ENCODE results near the gene DPYD.

Gene DPYD

DNA sequence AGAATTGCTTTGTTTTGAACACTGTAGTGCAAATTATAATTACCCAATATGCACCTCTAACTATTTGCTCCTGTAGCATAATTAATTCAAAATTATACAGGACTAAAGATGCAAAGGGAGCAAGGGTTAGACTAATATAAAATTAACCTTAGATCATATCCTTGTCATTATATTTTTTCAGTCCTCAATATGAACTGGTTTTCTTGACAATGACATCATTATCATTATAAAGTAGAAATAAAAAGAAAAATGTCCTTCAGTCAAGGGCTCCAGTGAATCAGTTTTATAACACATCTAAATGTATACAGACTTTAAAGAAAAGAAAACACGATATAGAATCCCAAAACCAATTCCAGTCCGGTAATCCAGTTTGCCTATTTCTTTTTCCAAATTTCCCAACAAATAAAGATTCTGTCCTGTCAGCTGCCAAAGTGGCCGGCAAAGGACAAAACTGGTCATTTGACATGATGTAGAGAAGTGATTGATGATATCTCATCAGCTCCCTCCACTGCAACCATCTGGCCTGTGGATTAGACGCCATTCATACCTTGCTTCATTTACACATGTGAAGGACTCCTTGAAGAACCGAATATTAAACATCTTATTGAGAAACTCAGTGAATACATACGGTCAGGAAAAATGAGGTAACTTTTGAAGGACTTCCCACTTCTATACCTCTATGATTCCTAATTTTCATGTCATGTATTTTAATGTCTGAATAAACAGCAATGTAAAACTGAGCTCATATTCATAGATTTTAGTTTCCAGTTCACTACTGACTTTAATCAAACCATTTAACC, 15.5 kb downstream of the DPYD start:
- H3K27me3 ChIP-seq (replicated peaks; ENCODE audit: control insufficient read depth, insufficient read depth, low read length), result no peaks in the 10 kb centered on the region
- H3K36me3 ChIP-seq (ENCODE audit: control insufficient read depth, insufficient read depth, low read length), result no peaks in the 10 kb centered on the region
- no peak for DNase-seq (ENCODE audit: extremely low read depth, insufficient read length)
- TF ChIP-seq, protein P1, sequence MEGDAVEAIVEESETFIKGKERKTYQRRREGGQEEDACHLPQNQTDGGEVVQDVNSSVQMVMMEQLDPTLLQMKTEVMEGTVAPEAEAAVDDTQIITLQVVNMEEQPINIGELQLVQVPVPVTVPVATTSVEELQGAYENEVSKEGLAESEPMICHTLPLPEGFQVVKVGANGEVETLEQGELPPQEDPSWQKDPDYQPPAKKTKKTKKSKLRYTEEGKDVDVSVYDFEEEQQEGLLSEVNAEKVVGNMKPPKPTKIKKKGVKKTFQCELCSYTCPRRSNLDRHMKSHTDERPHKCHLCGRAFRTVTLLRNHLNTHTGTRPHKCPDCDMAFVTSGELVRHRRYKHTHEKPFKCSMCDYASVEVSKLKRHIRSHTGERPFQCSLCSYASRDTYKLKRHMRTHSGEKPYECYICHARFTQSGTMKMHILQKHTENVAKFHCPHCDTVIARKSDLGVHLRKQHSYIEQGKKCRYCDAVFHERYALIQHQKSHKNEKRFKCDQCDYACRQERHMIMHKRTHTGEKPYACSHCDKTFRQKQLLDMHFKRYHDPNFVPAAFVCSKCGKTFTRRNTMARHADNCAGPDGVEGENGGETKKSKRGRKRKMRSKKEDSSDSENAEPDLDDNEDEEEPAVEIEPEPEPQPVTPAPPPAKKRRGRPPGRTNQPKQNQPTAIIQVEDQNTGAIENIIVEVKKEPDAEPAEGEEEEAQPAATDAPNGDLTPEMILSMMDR (IDR thresholded peaks at IDR 0.05; ENCODE audit: insufficient read depth, low read length, poor library complexity, severe bottlenecking), result no peak
- no peak overlapping the region for H3K4me3 ChIP-seq (replicated peaks; ENCODE audit: low read depth, low read length)

DNA sequence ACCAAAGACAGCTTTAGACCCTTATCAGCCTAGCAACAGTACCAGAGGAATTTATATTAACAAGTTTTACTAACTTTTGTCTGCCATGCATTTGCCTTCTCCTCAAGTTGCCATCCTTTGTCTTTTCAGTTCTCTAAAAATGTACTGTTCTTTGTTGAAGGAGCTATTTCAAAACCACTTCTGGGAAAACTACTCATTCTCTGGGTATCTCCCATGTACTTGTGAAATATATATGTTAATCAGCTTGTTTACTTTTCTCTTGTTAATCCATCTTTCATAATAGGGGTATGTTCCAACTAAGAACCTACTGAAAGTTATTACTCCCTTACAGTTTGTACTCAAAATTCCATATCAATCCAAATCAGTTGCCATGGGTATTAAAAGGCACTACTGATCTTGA, 16.3 kb downstream of the DPYD start:
- DNase-seq (ENCODE audit: extremely low read depth, insufficient read length), result no peak
- TF ChIP-seq, protein P1 (IDR thresholded peaks at IDR 0.05; ENCODE audit: insufficient read depth, low read length, poor library complexity, severe bottlenecking), result no peak
- no peaks in the 10 kb centered on the region for H3K36me3 ChIP-seq (ENCODE audit: control insufficient read depth, insufficient read depth, low read length)
- no peaks in the 10 kb centered on the region for H3K27me3 ChIP-seq (replicated peaks; ENCODE audit: control insufficient read depth, insufficient read depth, low read length)
- no peak overlapping the region for H3K4me3 ChIP-seq (replicated peaks; ENCODE audit: low read depth, low read length)

DNA sequence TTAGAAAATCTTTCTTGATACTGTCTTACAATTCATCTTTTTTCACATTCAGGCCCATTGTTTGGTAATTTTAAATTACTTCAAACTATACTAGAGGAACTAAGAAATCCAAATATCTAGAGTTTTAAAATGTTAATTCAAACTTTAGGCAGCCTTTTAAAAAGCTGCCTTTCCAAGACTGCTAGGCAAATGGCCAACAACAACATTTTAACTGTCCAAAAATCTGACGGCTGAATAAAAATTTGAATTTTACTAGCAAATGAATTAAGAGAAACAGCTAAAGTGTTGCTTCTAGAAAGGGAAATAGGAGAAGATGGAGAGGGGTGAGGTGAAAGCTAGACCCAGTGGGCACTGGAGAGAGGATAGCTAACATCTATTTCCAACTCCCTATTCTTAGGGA, 17.2 kb downstream of the DPYD start:
- DNase-seq (ENCODE audit: extremely low read depth, insufficient read length), result no peak
- Histone ChIP-seq H3K36me3 (ENCODE audit: control insufficient read depth, insufficient read depth, low read length) (no peaks in the 10 kb centered on the region), H3K4me3 (replicated peaks; ENCODE audit: low read depth, low read length) (no peak overlapping the region), H3K27me3 (replicated peaks; ENCODE audit: control insufficient read depth, insufficient read depth, low read length) (no peaks in the 10 kb centered on the region)
- TF ChIP-seq, protein P1 (IDR thresholded peaks at IDR 0.05; ENCODE audit: insufficient read depth, low read length, poor library complexity, severe bottlenecking), result no peak

DNA sequence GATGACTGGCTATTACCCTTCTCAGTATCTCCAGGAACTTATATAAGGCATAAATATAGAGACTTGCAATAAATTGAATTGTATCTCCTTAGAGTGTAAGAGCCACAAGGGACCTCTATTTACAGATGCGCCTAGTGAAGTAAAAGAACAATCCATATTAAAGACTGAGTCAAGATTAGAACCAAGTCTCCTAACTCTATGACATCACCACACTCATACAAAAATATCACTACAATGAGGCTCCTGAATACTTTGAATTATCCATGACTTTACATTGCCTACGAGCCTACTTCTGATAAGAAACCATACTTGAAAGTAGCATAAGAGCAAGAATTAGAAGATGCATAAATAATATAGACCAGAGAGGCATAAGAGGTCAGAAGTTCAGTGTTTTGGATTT, 18.8 kb downstream of the DPYD start:
- no peak for DNase-seq (ENCODE audit: extremely low read depth, insufficient read length)
- TF ChIP-seq, protein P1 (IDR thresholded peaks at IDR 0.05; ENCODE audit: insufficient read depth, low read length, poor library complexity, severe bottlenecking), result no peak
- H3K4me3 ChIP-seq (replicated peaks; ENCODE audit: low read depth, low read length), result no peak overlapping the region
- no peaks in the 10 kb centered on the region for H3K36me3 ChIP-seq (ENCODE audit: control insufficient read depth, insufficient read depth, low read length)
- no peaks in the 10 kb centered on the region for H3K27me3 ChIP-seq (replicated peaks; ENCODE audit: control insufficient read depth, insufficient read depth, low read length)

DNA sequence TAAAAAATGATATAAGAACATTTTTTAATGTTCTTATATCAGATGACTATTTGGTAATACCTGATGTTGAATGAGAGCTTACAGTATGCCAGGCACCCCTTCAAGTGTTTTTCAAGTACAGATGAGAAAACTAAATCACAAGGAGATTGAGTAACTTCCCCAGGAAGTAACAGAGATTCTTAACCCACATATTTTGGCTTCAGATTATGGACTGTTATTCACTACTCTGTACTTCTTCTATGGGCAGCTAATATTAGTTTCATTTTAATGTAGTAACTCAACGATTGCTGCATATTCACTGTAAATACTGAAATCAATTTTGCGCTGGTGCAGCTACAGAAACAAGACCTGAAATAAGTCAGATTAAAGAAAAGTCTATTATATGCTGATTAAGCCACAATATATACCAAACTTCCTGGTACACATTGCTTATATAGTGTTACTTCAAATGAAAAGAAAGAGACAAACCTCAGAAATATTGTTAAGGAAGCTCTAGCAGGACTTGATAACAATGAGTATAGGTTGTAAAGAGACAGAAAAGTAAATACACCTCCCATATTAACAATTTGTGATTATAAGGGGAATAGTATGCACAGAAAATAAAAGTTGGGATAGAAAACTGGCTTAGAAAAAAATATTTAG, 19.7 kb downstream of the DPYD start:
- DNase-seq (ENCODE audit: extremely low read depth, insufficient read length), result no peak
- no peaks in the 10 kb centered on the region for H3K27me3 ChIP-seq (replicated peaks; ENCODE audit: control insufficient read depth, insufficient read depth, low read length)
- H3K4me3 ChIP-seq (replicated peaks; ENCODE audit: low read depth, low read length), result no peak overlapping the region
- no peaks in the 10 kb centered on the region for H3K36me3 ChIP-seq (ENCODE audit: control insufficient read depth, insufficient read depth, low read length)
- TF ChIP-seq, protein P1 (IDR thresholded peaks at IDR 0.05; ENCODE audit: insufficient read depth, low read length, poor library complexity, severe bottlenecking), result no peak
